ENCODE data around the gene FUT9. TPM values are rescaled to one million over a fixed set of nuclear protein-coding genes. Genes with fewer than 3 reads are reported as not detected.

The FUT9 gene
- total and polyA plus RNA-seq, 2 of the 8 experiments (the other 6 are each of a cell fraction or from before 2014, with no cell fraction given): 0.85 to 4.9 TPM

GRCh38 chr6:96138406-96138805, 122.6 kb downstream of the FUT9 start:
- 80% methylated on average over 2 of the region's 2 CpGs; no CpG with 5 or more reads in 1 of the 2 experiments for WGBS, 2 experiments (ENCODE audit: extremely low coverage in 1 of 2, insufficient coverage in 1 of 2, insufficient read length in 1 of 2, insufficient replicate concordance in 2 of 2, low coverage in 1 of 2, low lambda C conversion rate in 2 of 2, missing lambda C conversion rate in 1 of 2)
- Histone ChIP-seq H2AFZ (ENCODE audit: low read length) (no peak overlapping the region), H4K91ac (replicated peaks; ENCODE audit: insufficient read length, low read length) (no peak overlapping the region), H4K8ac (ENCODE audit: extremely low read depth, insufficient read depth, low read length) (no peak overlapping the region), H4K20me1 (replicated peaks in 1 of 2; ENCODE audit: control insufficient read depth in 1 of 2, insufficient read depth in 2 of 2, low read length in 2 of 2) (no peaks in the 10 kb centered on the region), H3K23me2 (ENCODE audit: low read depth, low read length) (no peaks in the 10 kb centered on the region; the same call in 1 of the 2 replicates), H2BK20ac (ENCODE audit: low read length) (no peak overlapping the region), H3K79me2 (ENCODE audit: control insufficient read depth in 1 of 2, insufficient read depth in 2 of 2, low read length in 2 of 2) (no peaks in the 10 kb centered on the region), H3K4me2 (ENCODE audit: insufficient read depth in 1 of 2, low read depth in 2 of 2, low read length in 2 of 2) (no peak overlapping the region), H2BK12ac (ENCODE audit: low read depth, low read length) (no peak overlapping the region), H3K27ac (ENCODE audit: low read depth, low read length) (no peak overlapping the region), H3K4me1 (replicated peaks in 1 of 4; ENCODE audit: control insufficient read depth in 3 of 4, insufficient read depth in 4 of 4, low read length in 3 of 4) (no peaks in the 10 kb centered on the region), H3K27me3 (replicated peaks in 1 of 4; ENCODE audit: control insufficient read depth in 3 of 4, extremely low read depth in 1 of 4, insufficient read depth in 3 of 4, low read length in 3 of 4) (no peaks in the 10 kb centered on the region), H3K4ac (replicated peaks; ENCODE audit: insufficient read length, low read depth, low read length) (no peak overlapping the region), H3K56ac (replicated peaks; ENCODE audit: insufficient read length, low read depth, low read length) (no peak overlapping the region), H3K14ac (ENCODE audit: insufficient read length) (no peak overlapping the region), H3K79me1 (ENCODE audit: low read depth, low read length) (no peaks in the 10 kb centered on the region), H2BK5ac (ENCODE audit: low read depth, low read length) (no peak overlapping the region), H3K23ac (ENCODE audit: insufficient read length) (no peak overlapping the region), H2BK120ac (replicated peaks; ENCODE audit: low read depth, low read length) (no peak overlapping the region), H3K4me3 (ENCODE audit: extremely low read depth in 1 of 4, insufficient read depth in 2 of 4, low read depth in 3 of 4, low read length in 4 of 4) (no peak overlapping the region), H4K5ac (ENCODE audit: insufficient read length, low read depth, low read length) (no peak overlapping the region), H3K36me3 (ENCODE audit: control insufficient read depth in 2 of 4, insufficient read depth in 4 of 4, low read length in 3 of 4) (peaks cover 0 to 3% (median 0%) of the 10 kb centered on the region in 4 experiments; a peak in 2 of 8 replicates), H2AK5ac (ENCODE audit: low read depth, low read length) (no peak overlapping the region), H3K18ac (ENCODE audit: extremely low read depth, low read length) (no peak overlapping the region), H3K9me3 (ENCODE audit: insufficient read depth in 2 of 2, low read depth in 1 of 2, low read length in 1 of 2) (peaks cover 13% of the 10 kb centered on the region in 2 experiments; a peak in 3 of 4 replicates), H3K9ac (replicated peaks in 1 of 4; ENCODE audit: extremely low read depth in 1 of 4, low read depth in 3 of 4, low read length in 3 of 4) (no peak overlapping the region), H2BK15ac (ENCODE audit: low read length) (no peak overlapping the region)
- CTCF ChIA-PET (ENCODE audit: partially characterized antibody): interaction anchor here (1.4 kb wide), 1 partner anchor 13 kb away, joined by 4 read pairs; no protein-coding TSS in a partner anchor
- POLR2A ChIA-PET (ENCODE audit: partially characterized antibody): no interaction called here
- no peak for FAIRE-seq
- DNase-seq (ENCODE audit: low read depth in 1 of 2, low spot score in 2 of 2): no peak
- no peak for TF ChIP-seq SP4 (IDR thresholded peaks at IDR 0.05; ENCODE audit: low read length)
- TF ChIP-seq, protein P1, sequence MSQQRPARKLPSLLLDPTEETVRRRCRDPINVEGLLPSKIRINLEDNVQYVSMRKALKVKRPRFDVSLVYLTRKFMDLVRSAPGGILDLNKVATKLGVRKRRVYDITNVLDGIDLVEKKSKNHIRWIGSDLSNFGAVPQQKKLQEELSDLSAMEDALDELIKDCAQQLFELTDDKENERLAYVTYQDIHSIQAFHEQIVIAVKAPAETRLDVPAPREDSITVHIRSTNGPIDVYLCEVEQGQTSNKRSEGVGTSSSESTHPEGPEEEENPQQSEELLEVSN (IDR thresholded peaks at IDR 0.05): no peak
- no peak for TF ChIP-seq HDAC2 (IDR thresholded peaks at IDR 0.05; ENCODE audit: borderline replicate concordance in 1 of 2, low read depth in 2 of 2, low read length in 2 of 2)
- TF ChIP-seq MAFK (IDR thresholded peaks at IDR 0.05; ENCODE audit: low read depth, low read length): no peak
- no peak for TF ChIP-seq SIRT6 (IDR thresholded peaks at IDR 0.05; ENCODE audit: low read length)
- no peak for TF ChIP-seq BCL11A (IDR thresholded peaks at IDR 0.05; ENCODE audit: low read depth in 2 of 2, low read length in 2 of 2)
- no peak for TF ChIP-seq KDM4A (IDR thresholded peaks at IDR 0.05; ENCODE audit: low read depth, low read length, severe bottlenecking)
- TF ChIP-seq CEBPB (IDR thresholded peaks at IDR 0.05; ENCODE audit: low read depth, low read length): no peak
- no peak for TF ChIP-seq POU5F1 (IDR thresholded peaks at IDR 0.05; ENCODE audit: low read depth, low read length)
- no peak for TF ChIP-seq CTBP2 (IDR thresholded peaks at IDR 0.05; ENCODE audit: borderline replicate concordance, insufficient read depth, insufficient read length, low read length)
- TF ChIP-seq TCF12 (IDR thresholded peaks at IDR 0.05; ENCODE audit: low read depth, low read length): no peak
- no peak for TF ChIP-seq TEAD4 (IDR thresholded peaks at IDR 0.05; ENCODE audit: low read depth, low read length)
- TF ChIP-seq BRCA1 (IDR thresholded peaks at IDR 0.05; ENCODE audit: low read depth, low read length): no peak
- TF ChIP-seq FOSL1 (IDR thresholded peaks at IDR 0.05; ENCODE audit: insufficient read depth, low read depth, low read length): no peak
- TF ChIP-seq EGR1 (IDR thresholded peaks at IDR 0.05; ENCODE audit: borderline replicate concordance, low read depth, low read length): no peak
